Loucy (cell line): Measurements from ENCODE around the gene LAMTOR5.

Experiments
- H2AFZ ChIP-seq: fragments of 200-600 bp; sonication (generic); 2 replicates; pipeline ENCODE4 v1.6.0; 2016; ENCODE audit warnings: antibody characterized with exemption, mild to moderate bottlenecking, low read length, moderate library complexity
- H3F3A ChIP-seq: fragments of 200-600 bp; 2 replicates; pipeline ENCODE4 v1.6.0; 2016; ENCODE audit warnings: antibody characterized with exemption, low read depth, mild to moderate bottlenecking
- H3K27me3 ChIP-seq: fragments of 200-600 bp; sonication (generic); 2 replicates; pipeline ENCODE4 v1.6.1; 2014; ENCODE audit warnings: low read length, mild to moderate bottlenecking; ENCODE audit not compliant: insufficient read depth, poor library complexity, severe bottlenecking
- H3K36me3 ChIP-seq: fragments of 200-600 bp; sonication (generic); 2 replicates; pipeline ENCODE4 v1.6.1; 2016; ENCODE audit warnings: low read length; ENCODE audit not compliant: insufficient read depth
- H3K4me1 ChIP-seq: fragments of 200-600 bp; sonication (generic); 2 replicates; pipeline ENCODE4 v1.5.1; 2014; ENCODE audit warnings: low read length, mild to moderate bottlenecking; ENCODE audit not compliant: insufficient read depth, poor library complexity, severe bottlenecking
- H3K4me2 ChIP-seq: fragments of 200-600 bp; sonication (generic); 2 replicates; pipeline ENCODE4 v1.6.0; 2014; ENCODE audit warnings: antibody characterized with exemption, low read length, low read depth, mild to moderate bottlenecking; ENCODE audit not compliant: poor library complexity, severe bottlenecking
- H3K4me3 ChIP-seq: fragments of 200-600 bp; sonication (generic); 2 replicates; pipeline ENCODE4 v1.5.1; 2014; ENCODE audit warnings: low read length, mild to moderate bottlenecking, mixed read lengths; ENCODE audit not compliant: poor library complexity, severe bottlenecking
- H3K79me2 ChIP-seq: fragments of 200-600 bp; sonication (generic); 2 replicates; pipeline ENCODE4 v1.6.1; 2014; ENCODE audit warnings: low read length; ENCODE audit not compliant: insufficient read depth
- H3K9ac ChIP-seq: fragments of 200-600 bp; sonication (generic); 2 replicates; pipeline ENCODE4 v1.6.0; 2014; ENCODE audit warnings: mild to moderate bottlenecking, low read depth, low read length, moderate library complexity; ENCODE audit not compliant: poor library complexity, severe bottlenecking
- H3K9me2 ChIP-seq: fragments of 200-600 bp; sonication (generic); replicated peaks from 2 replicates; pipeline ENCODE4 v1.6.1; 2016; ENCODE audit warnings: low read depth, low read length, mixed read lengths
- H3K9me3 ChIP-seq: fragments of 200-600 bp; sonication (generic); 2 replicates; pipeline ENCODE4 v1.6.1; 2014; ENCODE audit warnings: mild to moderate bottlenecking, antibody characterized with exemption, low read length, low read depth; ENCODE audit not compliant: insufficient read depth
- H4K20me1 ChIP-seq: fragments of 200-600 bp; sonication (generic); 2 replicates; pipeline ENCODE4 v1.6.0; 2014; ENCODE audit warnings: antibody characterized with exemption, low read length, mild to moderate bottlenecking; ENCODE audit not compliant: insufficient read depth, poor library complexity, severe bottlenecking
- EZH2phosphoT487 ChIP-seq: fragments of 200-600 bp; IDR thresholded peaks from 2 replicates; pipeline ENCODE4 v1.6.1; 2018; ENCODE audit warnings: antibody characterized with exemption, mild to moderate bottlenecking, moderate library complexity, borderline replicate concordance
- TF ChIP-seq, protein P1 (sequence below): fragments of 200-600 bp; sonication (generic); conservative IDR thresholded peaks from 2 replicates; pipeline ENCODE4 v1.5.1; 2014; ENCODE audit warnings: mild to moderate bottlenecking, antibody characterized with exemption, low read length

LAMTOR5 gene

DNA sequence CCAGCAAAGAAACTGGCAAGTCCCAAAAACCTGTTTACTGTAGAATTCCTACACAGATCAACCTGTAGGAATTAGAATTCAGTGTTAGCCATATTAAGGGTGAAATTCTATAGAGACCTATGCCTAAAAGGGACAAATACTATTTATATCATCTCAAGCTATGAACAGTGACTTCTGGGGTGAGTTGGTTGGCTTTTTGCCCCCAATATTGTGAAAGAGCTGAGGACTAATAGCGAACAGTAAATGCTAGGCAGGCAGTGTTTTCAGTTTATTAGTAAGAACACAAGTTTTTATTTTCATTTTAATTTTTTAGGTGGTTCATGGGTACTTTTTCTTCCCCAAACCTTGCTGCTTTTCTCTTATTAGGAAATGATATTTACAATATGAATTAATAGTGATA is 32.0 kb downstream of the LAMTOR5 start:
- Histone ChIP-seq H3K4me3 (no peak overlapping the region), H2AFZ (no peak overlapping the region), H3K9me2 (no peaks in the 10 kb centered on the region), H3F3A (no peaks in the 10 kb centered on the region), H3K4me2 (no peak overlapping the region), H3K27me3 (no peaks in the 10 kb centered on the region), H3K4me1 (no peaks in the 10 kb centered on the region), H3K79me2 (peaks cover 8% of the 10 kb centered on the region), H3K9me3 (no peaks in the 10 kb centered on the region), H4K20me1 (no peaks in the 10 kb centered on the region), H3K36me3 (peaks cover 71% of the 10 kb centered on the region), H3K9ac (no peak overlapping the region)
- TF ChIP-seq, protein P1, sequence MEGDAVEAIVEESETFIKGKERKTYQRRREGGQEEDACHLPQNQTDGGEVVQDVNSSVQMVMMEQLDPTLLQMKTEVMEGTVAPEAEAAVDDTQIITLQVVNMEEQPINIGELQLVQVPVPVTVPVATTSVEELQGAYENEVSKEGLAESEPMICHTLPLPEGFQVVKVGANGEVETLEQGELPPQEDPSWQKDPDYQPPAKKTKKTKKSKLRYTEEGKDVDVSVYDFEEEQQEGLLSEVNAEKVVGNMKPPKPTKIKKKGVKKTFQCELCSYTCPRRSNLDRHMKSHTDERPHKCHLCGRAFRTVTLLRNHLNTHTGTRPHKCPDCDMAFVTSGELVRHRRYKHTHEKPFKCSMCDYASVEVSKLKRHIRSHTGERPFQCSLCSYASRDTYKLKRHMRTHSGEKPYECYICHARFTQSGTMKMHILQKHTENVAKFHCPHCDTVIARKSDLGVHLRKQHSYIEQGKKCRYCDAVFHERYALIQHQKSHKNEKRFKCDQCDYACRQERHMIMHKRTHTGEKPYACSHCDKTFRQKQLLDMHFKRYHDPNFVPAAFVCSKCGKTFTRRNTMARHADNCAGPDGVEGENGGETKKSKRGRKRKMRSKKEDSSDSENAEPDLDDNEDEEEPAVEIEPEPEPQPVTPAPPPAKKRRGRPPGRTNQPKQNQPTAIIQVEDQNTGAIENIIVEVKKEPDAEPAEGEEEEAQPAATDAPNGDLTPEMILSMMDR, result no peak
- no peak for TF ChIP-seq EZH2phosphoT487

DNA sequence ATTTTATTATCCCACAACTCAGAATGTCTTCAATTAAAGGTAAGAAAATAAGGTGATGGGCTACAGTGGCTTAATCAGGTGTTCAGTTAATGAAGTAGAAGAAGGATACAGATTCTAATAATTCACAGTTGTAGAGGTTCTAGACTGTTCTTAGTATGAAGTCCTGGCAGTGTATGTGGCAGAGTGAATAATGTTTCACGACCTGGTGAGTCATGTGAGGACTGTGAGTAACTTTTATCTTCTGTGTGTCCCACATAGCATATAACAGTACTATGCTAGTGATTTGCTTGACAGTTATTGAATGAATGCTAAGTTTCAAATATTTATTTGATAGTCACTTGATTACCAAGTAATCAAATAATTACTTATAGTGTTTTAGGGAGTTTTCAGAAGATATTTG is 36.7 kb downstream of the LAMTOR5 start:
- Histone ChIP-seq H2AFZ (no peak overlapping the region), H3K36me3 (peaks cover 70% of the 10 kb centered on the region), H3K9ac (no peak overlapping the region), H3K4me3 (no peak overlapping the region), H3K9me3 (no peaks in the 10 kb centered on the region), H3K79me2 (peaks cover 48% of the 10 kb centered on the region), H3F3A (no peaks in the 10 kb centered on the region), H3K9me2 (no peaks in the 10 kb centered on the region), H3K27me3 (no peaks in the 10 kb centered on the region), H4K20me1 (peaks cover 21% of the 10 kb centered on the region), H3K4me1 (no peaks in the 10 kb centered on the region), H3K4me2 (no peak overlapping the region)
- TF ChIP-seq EZH2phosphoT487, result no peak
- TF ChIP-seq, protein P1, result no peak

DNA sequence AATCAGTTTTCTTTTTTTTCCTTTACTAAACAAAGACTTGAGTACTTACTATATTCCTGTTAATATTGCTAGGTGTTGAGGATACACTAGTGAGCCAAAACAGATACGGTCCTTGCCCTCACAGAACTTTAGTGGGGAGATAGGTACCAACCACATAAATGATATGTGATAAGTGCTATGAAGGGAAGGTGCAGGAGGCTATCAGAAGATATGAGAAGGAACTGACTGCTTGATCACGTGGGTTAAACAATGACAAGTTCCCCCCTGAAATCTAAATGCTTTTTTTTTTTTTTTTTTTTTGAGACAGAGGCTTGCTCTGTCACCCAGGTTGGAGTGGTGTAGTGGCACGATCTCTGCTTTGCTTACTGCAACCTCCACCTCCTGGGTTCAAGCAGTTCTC is 43.3 kb downstream of the LAMTOR5 start:
- Histone ChIP-seq H3K9me2 (no peaks in the 10 kb centered on the region), H4K20me1 (peaks cover 55% of the 10 kb centered on the region), H3K36me3 (peaks cover 50% of the 10 kb centered on the region; the same call in 1 of the 2 replicates), H3K79me2 (peaks cover 93% of the 10 kb centered on the region), H3K27me3 (no peaks in the 10 kb centered on the region), H3K9ac (no peak overlapping the region), H2AFZ (no peak overlapping the region), H3K4me1 (peaks cover 8% of the 10 kb centered on the region), H3K9me3 (no peaks in the 10 kb centered on the region), H3F3A (no peaks in the 10 kb centered on the region), H3K4me3 (no peak overlapping the region), H3K4me2 (no peak overlapping the region)
- TF ChIP-seq, protein P1, result no peak
- no peak for TF ChIP-seq EZH2phosphoT487
